ENCODE data around the gene GDAP2.

The GDAP2 gene

GRCh38 chr1:117967477-117967876, 38.1 kb upstream of the GDAP2 start:
- no peak overlapping the region for H3K27ac ChIP-seq
- no peaks in the 10 kb centered on the region for H3K9me3 ChIP-seq
- H3K36me3 ChIP-seq = no peaks in the 10 kb centered on the region
- no peak overlapping the region for H3K4me3 ChIP-seq (ENCODE audit: low read depth in 1 of 2, low read length in 1 of 2)
- no peaks in the 10 kb centered on the region for H3K27me3 ChIP-seq
- TF ChIP-seq CTCF (IDR thresholded peaks at IDR 0.05) = no peak
- no peaks in the 10 kb centered on the region for H3K4me1 ChIP-seq (ENCODE audit: control insufficient read depth in 1 of 2, insufficient read depth in 1 of 2, low read depth in 1 of 2, low read length in 1 of 2)

DNA sequence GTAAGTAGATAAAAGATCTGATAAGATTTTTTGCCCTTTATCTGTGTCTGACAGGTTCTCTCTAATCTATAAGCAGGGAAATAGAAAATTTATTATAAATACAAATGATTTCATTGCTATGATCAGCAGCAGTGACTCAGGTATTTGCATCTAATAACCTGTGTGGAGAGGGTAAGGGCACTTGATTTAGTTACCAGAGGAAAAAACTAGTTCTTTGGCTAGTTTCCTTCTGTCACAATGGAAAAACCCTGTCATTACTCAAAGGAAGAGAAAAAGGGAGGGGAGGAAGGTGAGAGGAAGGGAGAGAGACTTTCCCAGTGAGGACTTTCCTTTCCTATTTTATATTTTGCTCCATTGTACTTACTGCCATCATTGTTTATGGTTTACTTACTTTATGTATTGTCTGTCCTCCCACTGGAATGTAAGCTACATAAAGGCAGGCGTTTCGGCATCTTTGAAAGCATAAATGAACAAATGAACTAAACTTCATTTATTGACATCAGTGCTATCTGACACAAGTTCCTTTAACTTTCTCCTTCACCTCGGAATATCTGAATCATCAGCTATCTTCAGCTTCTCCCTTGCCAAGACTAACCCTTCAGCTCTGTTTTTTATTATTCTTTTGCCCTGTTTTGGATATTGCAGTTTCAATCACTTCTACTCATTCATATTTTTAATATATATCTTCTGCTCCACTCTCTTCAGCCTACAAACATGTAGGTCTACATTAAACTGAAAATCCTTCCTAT, 35.0 kb upstream of the GDAP2 start:
- H3K4me1 ChIP-seq (ENCODE audit: control insufficient read depth in 1 of 2, insufficient read depth in 1 of 2, low read depth in 1 of 2, low read length in 1 of 2) = no peaks in the 10 kb centered on the region

DNA sequence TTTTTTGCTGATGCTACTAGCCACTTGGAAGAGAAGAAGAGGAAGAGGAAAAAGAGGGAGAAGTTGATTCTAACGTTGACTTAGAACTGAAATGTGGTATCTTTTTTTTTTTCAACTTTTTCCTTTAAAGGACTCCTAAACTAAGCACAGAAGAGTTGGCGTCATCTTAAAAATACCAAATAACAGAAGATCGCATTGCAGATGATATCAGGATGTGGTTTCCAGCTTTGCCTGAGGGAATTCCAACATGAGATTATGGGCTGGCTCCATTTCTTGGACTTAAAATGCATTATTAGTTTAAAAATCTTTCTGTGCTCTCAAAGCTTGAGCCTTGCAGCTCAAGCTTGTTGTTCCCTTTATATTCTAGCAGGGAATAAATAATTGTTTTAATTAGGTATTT, 29.9 kb upstream of the GDAP2 start:
- Histone ChIP-seq H3K4me3 (ENCODE audit: low read depth in 1 of 2, low read length in 1 of 2) (no peak overlapping the region), H3K27ac (no peak overlapping the region), H3K9me3 (no peaks in the 10 kb centered on the region), H3K4me1 (ENCODE audit: control insufficient read depth in 1 of 2, insufficient read depth in 1 of 2, low read depth in 1 of 2, low read length in 1 of 2) (no peaks in the 10 kb centered on the region), H3K27me3 (no peaks in the 10 kb centered on the region), H3K36me3 (peaks cover 20% of the 10 kb centered on the region)
- no peak for TF ChIP-seq CTCF (IDR thresholded peaks at IDR 0.05)

More for the DNA sequence above, 35.0 kb upstream of the GDAP2 start:
- no peaks in the 10 kb centered on the region for H3K9me3 ChIP-seq
- H3K27ac ChIP-seq = no peak overlapping the region
- no peaks in the 10 kb centered on the region for H3K36me3 ChIP-seq
- TF ChIP-seq CTCF (IDR thresholded peaks at IDR 0.05) = no peak
- no peaks in the 10 kb centered on the region for H3K27me3 ChIP-seq
- no peak overlapping the region for H3K4me3 ChIP-seq (ENCODE audit: low read depth in 1 of 2, low read length in 1 of 2)

DNA sequence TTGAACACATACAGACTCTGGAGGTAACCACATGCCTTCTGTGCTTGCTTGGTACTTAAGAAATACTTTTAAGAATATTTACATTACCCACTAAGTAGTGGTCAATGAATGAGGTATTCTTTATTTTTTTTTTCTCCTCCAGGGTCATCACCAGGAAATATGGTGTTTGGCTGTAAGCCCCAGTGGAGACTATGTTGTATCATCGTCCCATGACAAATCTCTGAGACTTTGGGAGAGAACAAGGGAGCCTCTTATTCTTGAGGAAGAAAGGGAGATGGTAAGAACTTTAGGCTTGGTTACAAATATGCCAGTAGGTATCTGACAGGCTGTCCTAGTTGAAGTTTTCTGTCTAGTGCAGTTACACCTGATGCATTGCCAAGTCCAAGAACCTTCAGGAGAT, 23.0 kb upstream of the GDAP2 start:
- no peaks in the 10 kb centered on the region for H3K4me1 ChIP-seq (ENCODE audit: control insufficient read depth in 1 of 2, insufficient read depth in 1 of 2, low read depth in 1 of 2, low read length in 1 of 2)
- H3K27ac ChIP-seq = no peak overlapping the region
- no peak for TF ChIP-seq CTCF (IDR thresholded peaks at IDR 0.05)
- H3K27me3 ChIP-seq = no peaks in the 10 kb centered on the region
- peaks cover 15% of the 10 kb centered on the region for H3K36me3 ChIP-seq
- no peak overlapping the region for H3K4me3 ChIP-seq (ENCODE audit: low read depth in 1 of 2, low read length in 1 of 2)
- H3K9me3 ChIP-seq = no peaks in the 10 kb centered on the region

DNA sequence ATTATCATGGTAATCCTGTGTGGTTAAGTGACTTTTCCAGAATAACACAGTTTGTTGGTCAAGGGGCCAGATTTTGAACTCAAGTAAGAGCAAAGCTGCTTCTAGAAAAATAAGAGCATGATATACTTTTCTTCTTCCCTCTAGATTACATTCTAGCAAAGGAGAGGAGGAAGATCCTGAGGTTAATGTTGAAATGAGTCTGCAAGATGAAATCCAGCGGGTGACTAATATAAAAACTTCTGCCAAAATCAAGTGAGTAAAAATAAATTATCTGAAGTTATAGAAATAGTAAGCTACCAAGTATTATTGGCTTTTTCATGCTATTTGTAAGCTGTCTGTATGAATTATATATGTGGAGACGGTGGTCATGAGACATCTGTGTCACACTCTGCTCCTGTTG, 12.9 kb upstream of the GDAP2 start:
- Histone ChIP-seq H3K9me3 (no peaks in the 10 kb centered on the region), H3K36me3 (peaks cover 31% of the 10 kb centered on the region), H3K27ac (no peak overlapping the region), H3K4me1 (ENCODE audit: control insufficient read depth in 1 of 2, insufficient read depth in 1 of 2, low read depth in 1 of 2, low read length in 1 of 2) (no peaks in the 10 kb centered on the region), H3K4me3 (ENCODE audit: low read depth in 1 of 2, low read length in 1 of 2) (no peak overlapping the region), H3K27me3 (no peaks in the 10 kb centered on the region)
- TF ChIP-seq CTCF (IDR thresholded peaks at IDR 0.05) = no peak
